Measurements from ENCODE around the gene ZDHHC11B. TPM values are rescaled to one million over a fixed set of nuclear protein-coding genes. Genes with fewer than 3 reads are reported as not detected.
"Not testable (repeated sequence)": the region's sequence is repeated elsewhere in the genome, so short reads cannot be mapped to it uniquely, and the experiment has no call there.

The ZDHHC11B gene
- total RNA-seq, 5 donors from 2014 or later (not counting 1 experiment from before 2014, with no cell fraction given), result 2.1 to 20.6 (median 3.6) TPM

- POLR2A ChIA-PET; H3K4me3 Mint-ChIP-seq; H3K4me1 Mint-ChIP-seq; H3K36me3 ChIP-seq (ENCODE audit: control insufficient read depth in 2 of 2, extremely low read depth in 1 of 2, insufficient read depth in 1 of 2, low read length in 1 of 2); CTCF ChIA-PET; H3K9me3 Mint-ChIP-seq; H3K4me3 ChIP-seq (ENCODE audit: control insufficient read depth in 1 of 2, extremely low read depth in 1 of 2, low read length in 1 of 2); H3K9me3 ChIP-seq; H3K27ac Mint-ChIP-seq; H3K36me3 Mint-ChIP-seq; ATAC-seq (replicated peaks in 1 of 4); H3K27ac ChIP-seq (ENCODE audit: low read length); DNase-seq; H3K27me3 ChIP-seq (replicated peaks in 1 of 2; ENCODE audit: control insufficient read depth in 2 of 2, extremely low read depth in 1 of 2, insufficient read depth in 2 of 2, low read length in 1 of 2); H3K4me1 ChIP-seq (ENCODE audit: control insufficient read depth in 1 of 2, extremely low read depth in 1 of 2, insufficient read depth in 2 of 2, low read length in 2 of 2); H3K27me3 Mint-ChIP-seq: not testable (repeated sequence)
- no CpG with 5 or more reads among the region's 9 CpGs for WGBS (ENCODE audit: insufficient coverage)
These were observed 37.2 kb downstream of the ZDHHC11B start for GRCh38 chr5:747303-747844.

DNA sequence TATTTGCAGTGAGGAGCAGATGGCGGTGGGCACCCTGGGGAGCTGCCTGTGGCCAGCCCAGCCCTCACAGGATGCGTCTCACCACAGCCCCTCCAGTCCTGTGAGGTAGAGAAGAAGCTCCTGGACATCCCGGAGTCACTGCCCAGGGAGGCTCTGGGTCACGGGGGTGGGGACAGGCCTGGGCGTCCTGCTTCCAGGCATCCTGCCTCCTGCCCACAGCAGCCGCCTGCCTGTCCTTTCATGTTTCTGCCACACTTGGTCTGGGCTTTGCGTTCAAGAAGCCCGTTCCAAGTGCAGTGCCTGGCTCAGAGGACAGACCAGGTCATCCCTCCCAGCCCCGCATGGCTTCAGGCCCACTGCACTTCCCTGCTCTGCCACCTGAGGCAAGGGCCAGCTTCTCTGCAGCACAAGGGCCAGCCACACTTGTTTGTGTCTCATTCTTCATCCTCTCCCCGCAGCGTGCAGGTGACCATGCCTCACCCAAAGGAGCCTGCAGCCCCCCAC lies 38.2 kb downstream of the ZDHHC11B start:
- H3K4me1 ChIP-seq (ENCODE audit: control insufficient read depth in 1 of 2, extremely low read depth in 1 of 2, insufficient read depth in 2 of 2, low read length in 2 of 2), result no peaks in the 10 kb centered on the region
- no peaks in the 10 kb centered on the region for H3K36me3 ChIP-seq (ENCODE audit: control insufficient read depth in 2 of 2, extremely low read depth in 1 of 2, insufficient read depth in 1 of 2, low read length in 1 of 2)
- no peak overlapping the region for H3K4me3 ChIP-seq (ENCODE audit: control insufficient read depth in 1 of 2, extremely low read depth in 1 of 2, low read length in 1 of 2)
- CTCF ChIA-PET, result no interaction called here
- Mint-ChIP-seq H3K36me3 (no peaks in the 10 kb centered on the region), H3K9me3 (no peaks in the 10 kb centered on the region), H3K4me3 (no peak overlapping the region), H3K4me1 (peaks cover 0 to 6% (median 5%) of the 10 kb centered on the region in 3 donors), H3K27me3 (peaks cover 0 to 3% of the 10 kb centered on the region in 2 donors), H3K27ac (no peak overlapping the region)
- ATAC-seq (replicated peaks in 1 of 4), result no peak
- H3K27ac ChIP-seq (ENCODE audit: low read length), result no peak overlapping the region
- no peak for DNase-seq
- POLR2A ChIA-PET, result no interaction called here
- no peaks in the 10 kb centered on the region for H3K9me3 ChIP-seq
- H3K27me3 ChIP-seq (replicated peaks in 1 of 2; ENCODE audit: control insufficient read depth in 2 of 2, extremely low read depth in 1 of 2, insufficient read depth in 2 of 2, low read length in 1 of 2), result no peaks in the 10 kb centered on the region
- WGBS (ENCODE audit: insufficient coverage), result no CpG with 5 or more reads among the region's 11 CpGs

GRCh38 chr5:745272-746142 lies 39.0 kb downstream of the ZDHHC11B start:
- H3K9me3 ChIP-seq; DNase-seq; H3K4me3 Mint-ChIP-seq; H3K4me3 ChIP-seq (ENCODE audit: control insufficient read depth in 1 of 2, extremely low read depth in 1 of 2, low read length in 1 of 2); H3K36me3 Mint-ChIP-seq; CTCF ChIA-PET; H3K4me1 Mint-ChIP-seq; H3K27ac ChIP-seq (ENCODE audit: low read length); H3K9me3 Mint-ChIP-seq; H3K4me1 ChIP-seq (ENCODE audit: control insufficient read depth in 1 of 2, extremely low read depth in 1 of 2, insufficient read depth in 2 of 2, low read length in 2 of 2); H3K36me3 ChIP-seq (ENCODE audit: control insufficient read depth in 2 of 2, extremely low read depth in 1 of 2, insufficient read depth in 1 of 2, low read length in 1 of 2); POLR2A ChIA-PET; H3K27me3 ChIP-seq (replicated peaks in 1 of 2; ENCODE audit: control insufficient read depth in 2 of 2, extremely low read depth in 1 of 2, insufficient read depth in 2 of 2, low read length in 1 of 2); H3K27me3 Mint-ChIP-seq; H3K27ac Mint-ChIP-seq; ATAC-seq (replicated peaks in 1 of 4): not testable (repeated sequence)
- WGBS (ENCODE audit: insufficient coverage), result 78% methylated on average over 17 of the region's 23 CpGs

DNA sequence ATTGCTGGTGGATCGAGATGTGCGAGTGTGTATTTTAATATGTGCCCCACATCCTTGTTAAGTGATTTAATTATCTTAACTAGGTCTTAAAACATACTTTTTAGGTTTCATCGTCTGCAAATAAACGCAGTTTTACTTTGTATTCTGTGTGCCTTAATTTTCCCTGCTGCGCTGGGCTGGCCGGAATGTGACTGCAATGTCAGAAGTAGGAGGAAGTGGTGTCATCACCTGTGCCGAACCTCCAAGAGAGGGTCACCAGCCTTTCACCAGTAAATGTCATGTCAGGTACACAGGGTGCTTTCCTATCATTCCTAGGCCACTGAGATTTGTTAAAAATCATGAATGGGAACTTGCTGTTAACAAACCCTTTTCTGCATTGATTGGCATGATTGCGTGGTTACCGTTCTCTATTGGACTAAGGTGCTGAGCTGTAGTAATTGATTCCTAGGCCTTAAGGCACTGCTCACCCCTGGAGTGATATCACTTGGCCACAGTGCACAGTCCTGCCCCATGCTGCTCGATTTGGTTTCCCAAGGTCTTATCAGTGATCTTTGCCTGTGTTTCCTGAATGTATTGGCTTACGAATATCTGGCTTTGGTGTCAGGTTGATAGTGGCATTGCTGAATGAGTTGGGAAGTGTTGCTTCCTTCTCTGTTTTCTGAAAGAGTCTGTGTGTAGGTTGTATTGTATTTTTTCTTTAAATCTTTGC lies 40.7 kb downstream of the ZDHHC11B start:
- H3K4me1 Mint-ChIP-seq; DNase-seq; CTCF ChIA-PET; H3K9me3 ChIP-seq; H3K4me3 ChIP-seq (ENCODE audit: control insufficient read depth in 1 of 2, extremely low read depth in 1 of 2, low read length in 1 of 2); POLR2A ChIA-PET; H3K36me3 Mint-ChIP-seq; H3K4me1 ChIP-seq (ENCODE audit: control insufficient read depth in 1 of 2, extremely low read depth in 1 of 2, insufficient read depth in 2 of 2, low read length in 2 of 2); H3K27ac ChIP-seq (ENCODE audit: low read length); H3K27me3 Mint-ChIP-seq; H3K36me3 ChIP-seq (ENCODE audit: control insufficient read depth in 2 of 2, extremely low read depth in 1 of 2, insufficient read depth in 1 of 2, low read length in 1 of 2); H3K27ac Mint-ChIP-seq; ATAC-seq (replicated peaks in 1 of 4); H3K9me3 Mint-ChIP-seq; H3K27me3 ChIP-seq (replicated peaks in 1 of 2; ENCODE audit: control insufficient read depth in 2 of 2, extremely low read depth in 1 of 2, insufficient read depth in 2 of 2, low read length in 1 of 2); H3K4me3 Mint-ChIP-seq: not testable (repeated sequence)
- 80% methylated on average over 1 of the region's 11 CpGs for WGBS (ENCODE audit: insufficient coverage)

DNA sequence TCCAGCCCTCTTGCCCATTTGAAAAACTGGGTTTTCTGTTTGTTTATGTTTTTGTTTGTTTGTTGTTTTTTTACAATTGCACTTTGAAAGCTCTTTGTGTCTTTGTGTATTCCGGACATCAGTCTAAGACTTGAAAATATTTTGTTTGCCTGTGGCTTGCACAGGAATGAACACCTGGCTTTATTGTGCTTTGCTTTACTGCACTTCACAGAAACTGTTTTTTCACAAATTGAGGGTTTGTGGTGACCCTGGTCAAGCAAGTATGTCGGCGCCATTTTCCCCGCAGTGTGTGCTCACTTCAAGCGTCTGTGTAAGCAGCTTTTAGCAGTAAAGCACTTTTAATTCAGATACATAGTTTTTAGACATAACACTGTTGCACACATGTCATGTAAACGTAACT lies 42.3 kb downstream of the ZDHHC11B start:
- H3K4me3 Mint-ChIP-seq; H3K4me3 ChIP-seq (ENCODE audit: control insufficient read depth in 1 of 2, extremely low read depth in 1 of 2, low read length in 1 of 2); H3K9me3 Mint-ChIP-seq; ATAC-seq (replicated peaks in 1 of 4); DNase-seq; H3K27ac Mint-ChIP-seq; H3K36me3 ChIP-seq (ENCODE audit: control insufficient read depth in 2 of 2, extremely low read depth in 1 of 2, insufficient read depth in 1 of 2, low read length in 1 of 2); H3K9me3 ChIP-seq; H3K27me3 ChIP-seq (replicated peaks in 1 of 2; ENCODE audit: control insufficient read depth in 2 of 2, extremely low read depth in 1 of 2, insufficient read depth in 2 of 2, low read length in 1 of 2); CTCF ChIA-PET; H3K27me3 Mint-ChIP-seq; H3K4me1 ChIP-seq (ENCODE audit: control insufficient read depth in 1 of 2, extremely low read depth in 1 of 2, insufficient read depth in 2 of 2, low read length in 2 of 2); H3K36me3 Mint-ChIP-seq; H3K27ac ChIP-seq (ENCODE audit: low read length); POLR2A ChIA-PET: not testable (repeated sequence)
- peaks cover 0 to 11% (median 10%) of the 10 kb centered on the region in 3 donors for H3K4me1 Mint-ChIP-seq
- WGBS (ENCODE audit: insufficient coverage), result 75% methylated on average over 2 of the region's 6 CpGs

DNA sequence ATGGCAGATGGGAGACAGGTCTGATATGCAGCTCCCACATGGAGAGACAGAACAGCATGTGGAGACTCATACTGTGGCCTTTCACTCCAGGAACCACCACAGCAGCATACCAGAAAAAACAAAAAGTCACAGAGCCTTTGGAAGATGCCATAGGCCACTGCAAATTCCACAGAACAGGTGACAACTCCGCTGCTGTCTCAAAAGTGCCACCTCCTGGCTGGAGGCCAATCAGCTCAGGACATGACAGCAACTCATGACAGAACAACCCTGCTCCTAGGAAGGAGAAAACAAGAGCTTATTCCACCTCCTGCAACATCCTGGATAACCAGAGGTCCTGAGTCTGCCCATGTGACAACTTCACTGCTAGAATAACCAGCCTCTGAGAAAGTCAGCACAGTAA lies 50.4 kb downstream of the ZDHHC11B start:
- H3K4me1 ChIP-seq (ENCODE audit: control insufficient read depth in 1 of 2, extremely low read depth in 1 of 2, insufficient read depth in 2 of 2, low read length in 2 of 2), result not testable (repeated sequence)

More for the DNA sequence above, 50.4 kb downstream of the ZDHHC11B start:
- H3K4me3 Mint-ChIP-seq; H3K4me3 ChIP-seq (ENCODE audit: control insufficient read depth in 1 of 2, extremely low read depth in 1 of 2, low read length in 1 of 2); ATAC-seq (replicated peaks in 1 of 4); H3K9me3 Mint-ChIP-seq; POLR2A ChIA-PET; DNase-seq; H3K27ac ChIP-seq (ENCODE audit: low read length); H3K36me3 ChIP-seq (ENCODE audit: control insufficient read depth in 2 of 2, extremely low read depth in 1 of 2, insufficient read depth in 1 of 2, low read length in 1 of 2); CTCF ChIA-PET; H3K9me3 ChIP-seq; H3K27ac Mint-ChIP-seq; H3K4me1 Mint-ChIP-seq: not testable (repeated sequence)
- WGBS (ENCODE audit: insufficient coverage), result no CpG with 5 or more reads among the region's 1 CpG
- Mint-ChIP-seq H3K36me3 (peaks cover 13% of the 10 kb centered on the region), H3K27me3 (peaks cover 0 to 22% of the 10 kb centered on the region in 2 donors)
- peaks cover 0 to 16% of the 10 kb centered on the region in 2 experiments for H3K27me3 ChIP-seq (replicated peaks in 1 of 2; ENCODE audit: control insufficient read depth in 2 of 2, extremely low read depth in 1 of 2, insufficient read depth in 2 of 2, low read length in 1 of 2)
